GM12878 (cell line): ENCODE results near the gene BSN. TPM values are rescaled to one million over a fixed set of nuclear protein-coding genes. Genes with fewer than 3 reads are reported as not detected.

Source experiments
- ATAC-seq: fragments of 200-7000 bp; cut with Tn5 transposase; 3 replicates; pipeline ENCODE4 v1.9.1; 2020; ENCODE audit warnings: mild to moderate bottlenecking, moderate library complexity
- BruUV-seq: library from RNA; stranded (reverse); fragments of 400-500 nt; replicated peaks from 2 replicates; lab custom pipeline; 2021; lab: Mats Ljungman, UMichigan
- CTCF ChIA-PET: fragments of 300-600 bp; sonication (Branson Sonifier 250); formaldehyde crosslinking; extraction: SDS; loops from one replicate; lab custom pipeline; 2021; ENCODE audit warnings: inconsistent platforms; lab: Yijun Ruan, JAX
- POLR2A ChIA-PET: fragments of 350-600 bp; formaldehyde crosslinking; extraction: SDS; loops from one replicate; lab custom pipeline; 2021; ENCODE audit warnings: inconsistent platforms; lab: Charles Lee
- RAD21 ChIA-PET: fragments of 300-600 bp; sonication (Branson Sonifier 250); formaldehyde crosslinking; loops from one replicate; lab custom pipeline; 2023; ENCODE audit warnings: antibody characterized with exemption; ENCODE audit not compliant: unreplicated experiment; lab: Charles Lee
- SMC1A ChIA-PET: fragments of 300-600 bp; sonication (Branson Sonifier 250); formaldehyde crosslinking; loops from one replicate; lab custom pipeline; 2023; ENCODE audit not compliant: unreplicated experiment, uncharacterized antibody; lab: Charles Lee
- DNase-seq: peaks from one replicate; pipeline ENCODE4 v3.0.0-alpha.2; 2011; ENCODE audit warnings: low read depth, low spot score
- FAIRE-seq: peaks from 3 replicates; lab custom pipeline; 2011; peaks lifted over from hg19 to GRCh38; lab: Jason Lieb, UNC
- H2AFZ ChIP-seq: 2 replicates; pipeline ENCODE4 v1.6.0; 2011; ENCODE audit warnings: low read depth, low read length, control low read depth; ENCODE audit not compliant: control insufficient read depth
- H3K27ac ChIP-seq: 2 replicates; pipeline ENCODE4 v1.5.1; 2011; ENCODE audit warnings: control low read depth; ENCODE audit not compliant: control insufficient read depth, insufficient read depth
- H3K27me3 ChIP-seq, 2 experiments: replicated peaks in 1 of 2; 2 replicates each; pipeline versions ENCODE4 v1.6.0 to v1.6.1; 2011; ENCODE audit warnings: low read length in 1 of 2; ENCODE audit not compliant: control insufficient read depth in 2 of 2, insufficient read depth in 2 of 2
- H3K36me3 ChIP-seq, 2 experiments: 2 replicates each; pipeline ENCODE4 v1.5.1; 2011; ENCODE audit warnings: low read length in 1 of 2; ENCODE audit not compliant: control insufficient read depth in 2 of 2, insufficient read depth in 2 of 2
- H3K4me1 ChIP-seq: 2 replicates; pipeline ENCODE4 v1.6.1; 2011; ENCODE audit warnings: mild to moderate bottlenecking, low read length, moderate library complexity, mixed read lengths; ENCODE audit not compliant: control insufficient read depth, insufficient read depth
- H3K4me2 ChIP-seq: 2 replicates; pipeline ENCODE4 v1.6.0; 2011; ENCODE audit warnings: control low read depth; ENCODE audit not compliant: control insufficient read depth, insufficient read depth
- H3K4me3 ChIP-seq: fragments of 200-600 bp; sonication (generic); 2 replicates; pipeline ENCODE4 v1.5.1; 2016
- H3K79me2 ChIP-seq: 2 replicates; pipeline ENCODE4 v1.6.0; 2011; ENCODE audit warnings: low read length; ENCODE audit not compliant: control insufficient read depth, insufficient read depth
- H3K9ac ChIP-seq: 2 replicates; pipeline ENCODE4 v1.8.0; 2011; ENCODE audit warnings: low read length, control low read depth, mixed read lengths; ENCODE audit not compliant: control insufficient read depth, insufficient read depth
- H3K9me3 ChIP-seq: replicated peaks from 3 replicates; pipeline ENCODE4 v1.5.1; 2011; ENCODE audit warnings: mild to moderate bottlenecking, low read length; ENCODE audit not compliant: control insufficient read depth, insufficient read depth
- H4K20me1 ChIP-seq: 2 replicates; pipeline ENCODE4 v1.6.0; 2011; ENCODE audit not compliant: control insufficient read depth, insufficient read depth
- BCL11A ChIP-seq: IDR thresholded peaks from 2 replicates; pipeline ENCODE4 v1.6.1; 2011; ENCODE audit warnings: low read depth, low read length
- DPF2 ChIP-seq: fragments of 450-650 bp; IDR thresholded peaks from 2 replicates; pipeline ENCODE4 v1.6.1; 2017; ENCODE audit warnings: mild to moderate bottlenecking
- FOS ChIP-seq: IDR thresholded peaks from 3 replicates; pipeline ENCODE4 v1.6.1; 2011; ENCODE audit warnings: borderline replicate concordance; ENCODE audit not compliant: insufficient read length; ENCODE audit errors: extremely low read depth
- FOXK2 ChIP-seq: fragments of 450-650 bp; IDR thresholded peaks from 2 replicates; pipeline ENCODE4 v1.6.1; 2017; ENCODE audit warnings: mild to moderate bottlenecking, moderate library complexity
- MTA2 ChIP-seq: fragments of 450-650 bp; IDR thresholded peaks from 2 replicates; pipeline ENCODE4 v1.6.1; 2016; ENCODE audit warnings: low read depth, mild to moderate bottlenecking, moderate library complexity
- NFYB ChIP-seq: IDR thresholded peaks from 2 replicates; pipeline ENCODE4 v1.6.1; 2011; ENCODE audit warnings: low read depth, mild to moderate bottlenecking, low read length, improper control_type of control experiment, moderate library complexity; ENCODE audit not compliant: insufficient read depth
- POLR2AphosphoS2 ChIP-seq: IDR thresholded peaks from 2 replicates; pipeline ENCODE4 v1.6.1; 2011; ENCODE audit warnings: low read depth, mild to moderate bottlenecking, low read length, improper control_type of control experiment, moderate library complexity
- SMAD5 ChIP-seq: IDR thresholded peaks from 2 replicates; pipeline ENCODE4 v1.6.1; 2016; ENCODE audit warnings: antibody characterized with exemption, low read depth
- SMC3 ChIP-seq: IDR thresholded peaks from 2 replicates; pipeline ENCODE4 v1.6.1; 2011; ENCODE audit warnings: low read length, improper control_type of control experiment, borderline replicate concordance
- WRNIP1 ChIP-seq: IDR thresholded peaks from 2 replicates; pipeline ENCODE4 v1.6.1; 2011; ENCODE audit warnings: low read depth, low read length, improper control_type of control experiment, borderline replicate concordance
- WGBS: methylation state at CpG from one replicate; pipeline ENCODE4 v1.1.6; 2016; ENCODE audit warnings: low lambda C conversion rate; ENCODE audit not compliant: insufficient replicate concordance, insufficient coverage; ENCODE audit errors: missing lambda C conversion rate; 5-methylcytosine and 5-hydroxymethylcytosine counted together
- in situ Hi-C: fragments of 300-500 bp; cut with MboI; formaldehyde crosslinking; loops from 9 replicates; pipeline ENCODE4 v1.14.3; 2018; ENCODE audit warnings: mixed read lengths
- intact Hi-C: fragments of 100-400 bp; cut with micrococcal nuclease; formaldehyde crosslinking; loops from one replicate; pipeline ENCODE4 v1.14.2; 2022; ENCODE audit not compliant: unreplicated experiment
- polyA plus RNA-seq, 11 experiments: library from polyadenylated mRNA; depleted of rRNA in 4 of 11; unstranded in 6 of 11; stranded (reverse) in 5 of 11; fragments of >200 nt; fragmentation: Nextera tagmentation in 4 of 11; fragmentation: Illumina TruSeq in 1 of 11; extraction: Ambion mirVana in 4 of 11; extraction: Trizol in 1 of 11; gene quantifications; 1 replicate in 1 of 11; 2 replicates in 10 of 11; pipeline versions ENCODE4 v1.2.1 to v1.2.3, GENCODE V29; 2011 to 2016; ENCODE audit warnings: inconsistent platforms in 2 of 11, missing spikeins in 2 of 11, low read depth in 1 of 11
- total RNA-seq, 4 experiments: library from RNA; depleted of rRNA in 3 of 4; stranded (reverse); fragments of >200 nt in 3 of 4; fragmentation: Illumina TruSeq in 1 of 4; extraction: Trizol in 1 of 4; gene quantifications; 2 replicates each; pipeline versions ENCODE4 v1.2.1 to v1.2.3, GENCODE V29; 2013 to 2021
- TF ChIP-seq, protein P1 (sequence below): fragments of 450-650 bp; IDR thresholded peaks from 2 replicates; pipeline ENCODE4 v1.6.1; 2016; ENCODE audit warnings: mild to moderate bottlenecking
- TF ChIP-seq, protein P2 (sequence below): IDR thresholded peaks from 2 replicates; pipeline ENCODE4 v1.6.1; 2011; ENCODE audit warnings: mild to moderate bottlenecking, low read depth, low read length, moderate library complexity; ENCODE audit not compliant: insufficient replicate concordance

Gene BSN
- total and polyA plus RNA-seq, 10 of the 15 experiments (the other 5 are each of a cell fraction or from before 2014, with no cell fraction given), result under 0.01 to 0.19 (median 0.05) TPM; not detected in 1

DNA sequence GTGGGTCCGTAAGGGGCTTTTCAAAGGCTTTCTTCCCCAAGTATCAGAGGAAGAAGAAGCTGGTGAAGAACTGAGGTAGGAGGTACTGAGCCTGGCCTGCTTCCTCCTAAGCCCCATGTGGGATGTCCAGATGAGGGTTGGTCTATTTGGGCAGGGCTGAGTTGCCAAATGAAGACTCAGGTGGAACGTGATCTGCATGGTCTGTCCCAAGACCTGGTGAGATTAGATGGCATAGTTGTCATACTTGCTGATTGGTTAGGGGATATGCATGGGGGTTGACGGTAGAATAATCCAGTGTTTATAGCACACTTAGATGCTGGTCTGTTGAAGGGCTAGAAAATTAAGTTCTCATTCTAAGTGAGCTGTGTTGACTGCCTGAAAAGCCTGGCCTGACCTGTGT, 36.3 kb upstream of the BSN start:
- BruUV-seq, result no TSS peak
- FAIRE-seq (no peak), ATAC-seq (no peak), DNase-seq (no peak)
- TF ChIP-seq FOXK2 (no peak), POLR2AphosphoS2 (no peak), SMAD5 (no peak), BCL11A (no peak), DPF2 (no peak), NFYB (no peak), MTA2 (no peak), SMC3 (no peak), WRNIP1 (no peak), FOS (no peak)
- TF ChIP-seq, protein P1, sequence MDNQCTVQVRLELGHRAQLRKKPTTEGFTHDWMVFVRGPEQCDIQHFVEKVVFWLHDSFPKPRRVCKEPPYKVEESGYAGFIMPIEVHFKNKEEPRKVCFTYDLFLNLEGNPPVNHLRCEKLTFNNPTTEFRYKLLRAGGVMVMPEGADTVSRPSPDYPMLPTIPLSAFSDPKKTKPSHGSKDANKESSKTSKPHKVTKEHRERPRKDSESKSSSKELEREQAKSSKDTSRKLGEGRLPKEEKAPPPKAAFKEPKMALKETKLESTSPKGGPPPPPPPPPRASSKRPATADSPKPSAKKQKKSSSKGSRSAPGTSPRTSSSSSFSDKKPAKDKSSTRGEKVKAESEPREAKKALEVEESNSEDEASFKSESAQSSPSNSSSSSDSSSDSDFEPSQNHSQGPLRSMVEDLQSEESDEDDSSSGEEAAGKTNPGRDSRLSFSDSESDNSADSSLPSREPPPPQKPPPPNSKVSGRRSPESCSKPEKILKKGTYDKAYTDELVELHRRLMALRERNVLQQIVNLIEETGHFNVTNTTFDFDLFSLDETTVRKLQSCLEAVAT, result no peak
- TF ChIP-seq, protein P2, sequence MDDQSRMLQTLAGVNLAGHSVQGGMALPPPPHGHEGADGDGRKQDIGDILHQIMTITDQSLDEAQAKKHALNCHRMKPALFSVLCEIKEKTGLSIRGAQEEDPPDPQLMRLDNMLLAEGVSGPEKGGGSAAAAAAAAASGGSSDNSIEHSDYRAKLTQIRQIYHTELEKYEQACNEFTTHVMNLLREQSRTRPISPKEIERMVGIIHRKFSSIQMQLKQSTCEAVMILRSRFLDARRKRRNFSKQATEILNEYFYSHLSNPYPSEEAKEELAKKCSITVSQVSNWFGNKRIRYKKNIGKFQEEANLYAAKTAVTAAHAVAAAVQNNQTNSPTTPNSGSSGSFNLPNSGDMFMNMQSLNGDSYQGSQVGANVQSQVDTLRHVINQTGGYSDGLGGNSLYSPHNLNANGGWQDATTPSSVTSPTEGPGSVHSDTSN, result no peak
- H4K20me1 ChIP-seq, result no peaks in the 10 kb centered on the region
- H3K79me2 ChIP-seq, result no peaks in the 10 kb centered on the region
- H3K27ac ChIP-seq, result no peak overlapping the region
- H3K9ac ChIP-seq, result no peak overlapping the region
- 83% methylated on average over 3 of the region's 3 CpGs for WGBS
- ChIA-PET CTCF (interaction anchor here (1.4 kb wide), 1 partner anchor 22 kb away, joined by 3 read pairs; no protein-coding TSS in a partner anchor), SMC1A (no interaction called here), POLR2A (no interaction called here), RAD21 (interaction anchor here (0.8 kb wide), 1 partner anchor 22 kb away, joined by 3 read pairs; no protein-coding TSS in a partner anchor)
- no peak overlapping the region for H3K4me3 ChIP-seq
- H3K36me3 ChIP-seq, result peaks cover 2 to 16% of the 10 kb centered on the region in 2 experiments; a peak in 3 of 4 replicates
- H3K4me2 ChIP-seq, result no peak overlapping the region
- no peaks in the 10 kb centered on the region for H3K27me3 ChIP-seq
- H2AFZ ChIP-seq, result no peak overlapping the region
- in situ Hi-C loops (no loop called here), intact Hi-C loops (no loop called here)
- H3K4me1 ChIP-seq, result 0 out of 2 replicates have a peak, but pooled peaks cover 4% of the 10 kb centered on the region
- H3K9me3 ChIP-seq, result no peaks in the 10 kb centered on the region
